ENCODE measurements around the gene AGBL1. TPM values are rescaled to one million over a fixed set of nuclear protein-coding genes. Genes with fewer than 3 reads are reported as not detected.

The AGBL1 gene
- total RNA-seq, 1 experiment from 2014 or later = not detected

DNA sequence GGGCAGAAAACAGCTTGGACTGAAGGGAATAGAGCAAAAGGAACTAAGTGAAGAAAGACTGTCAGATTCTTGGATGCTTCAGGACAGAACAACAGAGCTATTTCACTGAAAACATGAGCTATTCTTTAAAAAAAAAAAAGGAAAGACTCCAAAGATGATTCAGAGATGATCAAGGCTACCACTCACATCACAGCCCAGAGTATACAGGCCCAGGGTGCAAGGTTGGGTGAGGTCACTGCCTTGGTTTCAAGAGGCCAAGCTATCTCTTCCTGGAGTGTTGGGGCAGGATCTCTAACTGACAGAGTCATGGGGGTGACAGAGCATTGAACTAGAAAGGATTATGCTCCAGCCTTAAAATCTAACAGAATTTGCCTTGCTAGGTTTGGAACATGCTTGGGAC is 118.1 kb downstream of the AGBL1 start:
- H3K27me3 ChIP-seq (ENCODE audit: insufficient read depth, low read depth) = no peaks in the 10 kb centered on the region
- ChIA-PET POLR2A (ENCODE audit: unreplicated experiment) (no interaction called here), CTCF (no interaction called here)
- no TSS peak for BruUV-seq (replicated peaks)
- H3K27ac ChIP-seq = no peak overlapping the region
- intact Hi-C loops (cut with micrococcal nuclease; ENCODE audit: unreplicated experiment) = no loop called here
- DNase-seq = no peak
- H3F3A ChIP-seq (ENCODE audit: insufficient read depth, low read depth) = no peaks in the 10 kb centered on the region
- H3K4me2 ChIP-seq = no peak overlapping the region
- H3K9me3 ChIP-seq (ENCODE audit: insufficient read depth, low read depth) = no peaks in the 10 kb centered on the region
- TF ChIP-seq EZH2 (IDR thresholded peaks at IDR 0.05; ENCODE audit: low read depth) = no peak
- TF ChIP-seq, protein P1, sequence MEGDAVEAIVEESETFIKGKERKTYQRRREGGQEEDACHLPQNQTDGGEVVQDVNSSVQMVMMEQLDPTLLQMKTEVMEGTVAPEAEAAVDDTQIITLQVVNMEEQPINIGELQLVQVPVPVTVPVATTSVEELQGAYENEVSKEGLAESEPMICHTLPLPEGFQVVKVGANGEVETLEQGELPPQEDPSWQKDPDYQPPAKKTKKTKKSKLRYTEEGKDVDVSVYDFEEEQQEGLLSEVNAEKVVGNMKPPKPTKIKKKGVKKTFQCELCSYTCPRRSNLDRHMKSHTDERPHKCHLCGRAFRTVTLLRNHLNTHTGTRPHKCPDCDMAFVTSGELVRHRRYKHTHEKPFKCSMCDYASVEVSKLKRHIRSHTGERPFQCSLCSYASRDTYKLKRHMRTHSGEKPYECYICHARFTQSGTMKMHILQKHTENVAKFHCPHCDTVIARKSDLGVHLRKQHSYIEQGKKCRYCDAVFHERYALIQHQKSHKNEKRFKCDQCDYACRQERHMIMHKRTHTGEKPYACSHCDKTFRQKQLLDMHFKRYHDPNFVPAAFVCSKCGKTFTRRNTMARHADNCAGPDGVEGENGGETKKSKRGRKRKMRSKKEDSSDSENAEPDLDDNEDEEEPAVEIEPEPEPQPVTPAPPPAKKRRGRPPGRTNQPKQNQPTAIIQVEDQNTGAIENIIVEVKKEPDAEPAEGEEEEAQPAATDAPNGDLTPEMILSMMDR (conservative IDR thresholded peaks at IDR 0.05) = no peak
- no peaks in the 10 kb centered on the region for H3K79me2 ChIP-seq (ENCODE audit: low read depth)
- no peaks in the 10 kb centered on the region for H3K9me2 ChIP-seq (ENCODE audit: insufficient read depth)
- H3K36me3 ChIP-seq (ENCODE audit: low read depth) = no peaks in the 10 kb centered on the region
- no peaks in the 10 kb centered on the region for H4K20me1 ChIP-seq (ENCODE audit: insufficient read depth)
- no peak overlapping the region for H3K4me3 ChIP-seq
- no peaks in the 10 kb centered on the region for H3K4me1 ChIP-seq (replicated peaks; ENCODE audit: insufficient read depth)
- H2AFZ ChIP-seq = no peak overlapping the region

DNA sequence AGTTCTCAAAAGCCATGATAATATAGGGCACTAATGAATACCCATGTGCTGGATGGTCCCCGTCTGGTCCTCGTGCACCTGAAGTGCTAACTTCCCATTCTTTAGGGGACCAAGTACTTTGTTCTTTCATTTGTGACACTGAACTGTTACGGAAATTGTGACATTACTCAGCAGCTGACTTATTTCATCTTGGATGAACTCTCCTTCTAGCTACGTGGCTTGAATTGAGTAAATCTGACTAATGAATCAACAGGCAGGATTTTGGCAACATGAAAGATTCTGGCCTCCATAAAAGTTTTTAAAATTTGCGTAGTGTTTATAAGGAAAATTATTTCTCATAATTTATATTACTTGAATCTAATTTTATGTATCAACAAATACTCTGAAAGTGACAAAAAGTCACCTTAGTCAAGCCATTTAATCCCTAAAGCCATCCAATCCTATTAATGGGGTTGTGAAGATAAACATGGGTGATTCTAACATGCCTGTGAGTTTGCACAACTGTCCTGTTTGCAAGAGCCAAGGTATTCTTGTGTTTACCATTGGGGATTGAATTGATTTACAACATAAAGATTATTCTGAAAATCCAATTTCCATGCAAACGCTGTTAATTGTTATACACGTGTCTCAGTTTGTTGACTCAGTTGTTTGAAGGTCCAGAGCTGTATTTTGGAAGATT is 119.9 kb downstream of the AGBL1 start:
- H3K36me3 ChIP-seq (ENCODE audit: low read depth) = no peaks in the 10 kb centered on the region
- H3K79me2 ChIP-seq (ENCODE audit: low read depth) = no peaks in the 10 kb centered on the region
- ChIA-PET CTCF (no interaction called here), POLR2A (ENCODE audit: unreplicated experiment) (no interaction called here)
- no peak overlapping the region for H2AFZ ChIP-seq
- no peak for DNase-seq
- H3K27ac ChIP-seq = no peak overlapping the region
- no TSS peak for BruUV-seq (replicated peaks)
- H4K20me1 ChIP-seq (ENCODE audit: insufficient read depth) = no peaks in the 10 kb centered on the region
- H3K27me3 ChIP-seq (ENCODE audit: insufficient read depth, low read depth) = no peaks in the 10 kb centered on the region
- TF ChIP-seq, protein P1 (conservative IDR thresholded peaks at IDR 0.05) = no peak
- TF ChIP-seq EZH2 (IDR thresholded peaks at IDR 0.05; ENCODE audit: low read depth) = no peak
- H3K9me3 ChIP-seq (ENCODE audit: insufficient read depth, low read depth) = no peaks in the 10 kb centered on the region
- no peaks in the 10 kb centered on the region for H3K4me1 ChIP-seq (replicated peaks; ENCODE audit: insufficient read depth)
- H3K9me2 ChIP-seq (ENCODE audit: insufficient read depth) = no peaks in the 10 kb centered on the region
- H3K4me2 ChIP-seq = no peak overlapping the region
- intact Hi-C loops (cut with micrococcal nuclease; ENCODE audit: unreplicated experiment) = no loop called here
- no peak overlapping the region for H3K4me3 ChIP-seq
- no peaks in the 10 kb centered on the region for H3F3A ChIP-seq (ENCODE audit: insufficient read depth, low read depth)

DNA sequence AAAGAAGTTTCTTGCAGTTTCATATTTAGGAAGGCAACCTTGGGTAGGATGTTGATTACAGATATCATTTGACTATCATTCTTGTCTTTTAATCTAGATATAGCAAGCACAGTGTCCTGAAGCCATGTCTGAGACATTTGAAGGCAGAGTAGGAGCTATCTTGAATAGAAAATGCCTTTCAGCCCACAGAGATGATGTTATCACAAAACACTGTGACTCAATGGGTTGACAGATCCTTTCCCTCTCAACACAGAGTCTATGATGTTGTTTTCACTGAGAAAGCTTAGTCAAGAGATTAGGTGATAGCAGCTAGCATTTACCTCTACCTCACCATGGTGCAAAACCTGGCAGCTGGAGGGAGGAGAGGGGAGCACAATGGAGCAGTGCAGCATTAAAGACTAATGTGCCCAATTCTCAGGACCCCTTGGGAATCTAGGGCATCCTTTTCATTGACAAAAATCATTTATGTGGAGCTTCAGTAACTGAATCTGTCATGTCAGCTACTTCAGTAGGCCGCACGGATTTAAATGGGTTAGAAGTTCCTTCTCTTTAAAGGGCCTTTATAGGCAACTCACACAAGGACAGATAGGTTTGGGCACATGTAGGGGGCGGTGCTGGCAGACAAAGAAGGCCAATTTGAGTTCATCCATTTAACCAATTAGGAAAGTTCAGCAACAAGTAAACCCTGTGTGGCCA is 121.8 kb downstream of the AGBL1 start:
- Histone ChIP-seq H3K27me3 (ENCODE audit: insufficient read depth, low read depth) (no peaks in the 10 kb centered on the region), H3K27ac (no peak overlapping the region), H3K9me2 (ENCODE audit: insufficient read depth) (no peaks in the 10 kb centered on the region), H3K36me3 (ENCODE audit: low read depth) (no peaks in the 10 kb centered on the region), H3K4me3 (no peak overlapping the region), H3K4me1 (replicated peaks; ENCODE audit: insufficient read depth) (no peaks in the 10 kb centered on the region), H3F3A (ENCODE audit: insufficient read depth, low read depth) (no peaks in the 10 kb centered on the region), H3K4me2 (no peak overlapping the region), H3K9me3 (ENCODE audit: insufficient read depth, low read depth) (no peaks in the 10 kb centered on the region), H2AFZ (no peak overlapping the region), H3K79me2 (ENCODE audit: low read depth) (no peaks in the 10 kb centered on the region), H4K20me1 (ENCODE audit: insufficient read depth) (no peaks in the 10 kb centered on the region)
- CTCF ChIA-PET = no interaction called here
- no peak for DNase-seq
- TF ChIP-seq, protein P1 (conservative IDR thresholded peaks at IDR 0.05) = no peak
- TF ChIP-seq EZH2 (IDR thresholded peaks at IDR 0.05; ENCODE audit: low read depth) = no peak
- POLR2A ChIA-PET (ENCODE audit: unreplicated experiment) = no interaction called here
- intact Hi-C loops (cut with micrococcal nuclease; ENCODE audit: unreplicated experiment) = no loop called here
- BruUV-seq (replicated peaks) = no TSS peak

Data from PC-9 (cell line).